Measurements from ENCODE around the gene NTN1.
A peak's percentile ranks its signal among the peaks of the same experiment; 100 is the strongest.

Gene NTN1

GRCh38 chr17:9016941-9017552 lies 4.3 kb upstream of the NTN1 start:
- H3K9ac ChIP-seq (ENCODE audit: insufficient read length): no peak overlapping the region
- no peaks in the 10 kb centered on the region for H3K9me3 ChIP-seq (ENCODE audit: low read depth, low read length)
- no peak overlapping the region for H3K4me3 ChIP-seq
- H3K27ac ChIP-seq: no peak overlapping the region
- no peaks in the 10 kb centered on the region for H3K36me3 ChIP-seq (ENCODE audit: insufficient read depth, low read length)
- TF ChIP-seq FOXP2 (optimal IDR thresholded peaks at IDR 0.05; ENCODE audit: control extremely low read depth, extremely low read length, insufficient read depth) (no peak), POLR2AphosphoS5 (IDR thresholded peaks at IDR 0.05; ENCODE audit: borderline replicate concordance, low read depth, low read length) (no peak), EZH2 (IDR thresholded peaks at IDR 0.05) (no peak)
- no peak for DNase-seq (ENCODE audit: low read depth, low spot score)

GRCh38 chr17:9018726-9019125 lies 2.6 kb upstream of the NTN1 start:
- no peak overlapping the region for H3K4me3 ChIP-seq
- TF ChIP-seq EZH2 (IDR thresholded peaks at IDR 0.05) (no peak), FOXP2 (optimal IDR thresholded peaks at IDR 0.05; ENCODE audit: control extremely low read depth, extremely low read length, insufficient read depth) (no peak), POLR2AphosphoS5 (IDR thresholded peaks at IDR 0.05; ENCODE audit: borderline replicate concordance, low read depth, low read length) (no peak)
- H3K9me3 ChIP-seq (ENCODE audit: low read depth, low read length): no peaks in the 10 kb centered on the region
- DNase-seq (ENCODE audit: low read depth, low spot score): no peak
- no peak overlapping the region for H3K9ac ChIP-seq (ENCODE audit: insufficient read length)
- no peak overlapping the region for H3K27ac ChIP-seq
- H3K36me3 ChIP-seq (ENCODE audit: insufficient read depth, low read length): no peaks in the 10 kb centered on the region

GRCh38 chr17:9020096-9020823 lies 1.1 kb upstream of the NTN1 start:
- DNase-seq (ENCODE audit: low read depth, low spot score): no peak
- TF ChIP-seq POLR2AphosphoS5 (IDR thresholded peaks at IDR 0.05; ENCODE audit: borderline replicate concordance, low read depth, low read length): no peak
- TF ChIP-seq EZH2 (IDR thresholded peaks at IDR 0.05): no peak
- no peak for TF ChIP-seq FOXP2 (optimal IDR thresholded peaks at IDR 0.05; ENCODE audit: control extremely low read depth, extremely low read length, insufficient read depth)
- Histone ChIP-seq H3K9ac (ENCODE audit: insufficient read length) (no peak overlapping the region), H3K4me3 (peak overlapping the region; percentile 89), H3K9me3 (ENCODE audit: low read depth, low read length) (no peaks in the 10 kb centered on the region), H3K27ac (no peak overlapping the region), H3K36me3 (ENCODE audit: insufficient read depth, low read length) (no peaks in the 10 kb centered on the region)

GRCh38 chr17:9020824-9021157 lies 519 bp upstream of the NTN1 start:
- no peak for TF ChIP-seq FOXP2 (optimal IDR thresholded peaks at IDR 0.05; ENCODE audit: control extremely low read depth, extremely low read length, insufficient read depth)
- no peak for TF ChIP-seq EZH2 (IDR thresholded peaks at IDR 0.05)
- no peak for TF ChIP-seq POLR2AphosphoS5 (IDR thresholded peaks at IDR 0.05; ENCODE audit: borderline replicate concordance, low read depth, low read length)
- Histone ChIP-seq H3K9ac (ENCODE audit: insufficient read length) (peak overlapping the region; percentile 57), H3K27ac (no peak overlapping the region)

GRCh38 chr17:9021992-9022572 lies 772 bp downstream of the NTN1 start:
- H3K27ac ChIP-seq: no peak overlapping the region
- H3K9ac ChIP-seq (ENCODE audit: insufficient read length): peak overlapping the region; percentile 69
- H3K9me3 ChIP-seq (ENCODE audit: low read depth, low read length): no peaks in the 10 kb centered on the region
- H3K4me3 ChIP-seq: peak overlapping the region; percentile 89
- no peaks in the 10 kb centered on the region for H3K36me3 ChIP-seq (ENCODE audit: insufficient read depth, low read length)
- TF ChIP-seq POLR2AphosphoS5 (IDR thresholded peaks at IDR 0.05; ENCODE audit: borderline replicate concordance, low read depth, low read length) (no peak), FOXP2 (optimal IDR thresholded peaks at IDR 0.05; ENCODE audit: control extremely low read depth, extremely low read length, insufficient read depth) (no peak), EZH2 (IDR thresholded peaks at IDR 0.05) (no peak)
- no peak for DNase-seq (ENCODE audit: low read depth, low spot score)

More at GRCh38 chr17:9020824-9021157, 519 bp upstream of the NTN1 start:
- Histone ChIP-seq H3K4me3 (peak overlapping the region; percentile 89), H3K9me3 (ENCODE audit: low read depth, low read length) (no peaks in the 10 kb centered on the region), H3K36me3 (ENCODE audit: insufficient read depth, low read length) (no peaks in the 10 kb centered on the region)
- DNase-seq (ENCODE audit: low read depth, low spot score): no peak

GRCh38 chr17:9022573-9023391 lies 1.5 kb downstream of the NTN1 start:
- Histone ChIP-seq H3K27ac (no peak overlapping the region), H3K9me3 (ENCODE audit: low read depth, low read length) (no peaks in the 10 kb centered on the region), H3K36me3 (ENCODE audit: insufficient read depth, low read length) (no peaks in the 10 kb centered on the region), H3K4me3 (peak overlapping the region; percentile 89), H3K9ac (ENCODE audit: insufficient read length) (no peak overlapping the region)
- TF ChIP-seq FOXP2 (optimal IDR thresholded peaks at IDR 0.05; ENCODE audit: control extremely low read depth, extremely low read length, insufficient read depth): no peak
- no peak for TF ChIP-seq EZH2 (IDR thresholded peaks at IDR 0.05)
- no peak for TF ChIP-seq POLR2AphosphoS5 (IDR thresholded peaks at IDR 0.05; ENCODE audit: borderline replicate concordance, low read depth, low read length)
- DNase-seq (ENCODE audit: low read depth, low spot score): no peak

- no peak overlapping the region for H3K4me3 ChIP-seq
These were observed 2.3 kb downstream of the NTN1 start for GRCh38 chr17:9023392-9024218.

More at GRCh38 chr17:9023392-9024218, 2.3 kb downstream of the NTN1 start:
- DNase-seq (ENCODE audit: low read depth, low spot score): no peak
- TF ChIP-seq FOXP2 (optimal IDR thresholded peaks at IDR 0.05; ENCODE audit: control extremely low read depth, extremely low read length, insufficient read depth): no peak
- no peak for TF ChIP-seq POLR2AphosphoS5 (IDR thresholded peaks at IDR 0.05; ENCODE audit: borderline replicate concordance, low read depth, low read length)
- TF ChIP-seq EZH2 (IDR thresholded peaks at IDR 0.05): no peak
- H3K36me3 ChIP-seq (ENCODE audit: insufficient read depth, low read length): no peaks in the 10 kb centered on the region
- no peak overlapping the region for H3K27ac ChIP-seq
- no peak overlapping the region for H3K9ac ChIP-seq (ENCODE audit: insufficient read length)
- no peaks in the 10 kb centered on the region for H3K9me3 ChIP-seq (ENCODE audit: low read depth, low read length)
